NCI-H2029 treated with DMSO at 0.1 percent for 48 hours (cell line): ENCODE data around the gene NKD1.
"Not testable (repeated sequence)": the region's sequence is repeated elsewhere in the genome, so short reads cannot be mapped to it uniquely, and the experiment has no call there.

Experiments used
- DNase-seq: peaks from one replicate; lab custom pipeline; 2025; lab: John Stamatoyannopoulos, UW

The NKD1 gene

DNA sequence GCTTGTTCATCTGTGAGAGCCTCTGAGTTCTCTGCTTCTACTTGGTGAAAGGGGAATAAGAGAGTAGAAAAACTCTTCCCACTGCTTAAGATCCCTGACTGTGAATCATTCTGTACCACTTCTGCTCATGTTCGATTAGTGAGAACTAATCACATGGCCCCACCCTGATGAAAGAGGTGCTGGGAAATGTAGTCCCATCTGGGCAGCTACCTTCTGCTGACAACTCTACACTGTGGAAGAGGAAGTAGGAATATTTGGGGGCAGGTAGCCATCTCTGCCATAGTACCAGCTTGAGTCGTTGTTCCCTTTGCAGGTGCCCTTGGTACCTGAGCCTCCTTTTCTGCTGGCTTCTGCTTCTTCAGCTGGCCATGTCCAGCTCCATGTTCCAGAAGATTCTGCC is 29.9 kb downstream of the NKD1 start:
- no peak for DNase-seq

DNA sequence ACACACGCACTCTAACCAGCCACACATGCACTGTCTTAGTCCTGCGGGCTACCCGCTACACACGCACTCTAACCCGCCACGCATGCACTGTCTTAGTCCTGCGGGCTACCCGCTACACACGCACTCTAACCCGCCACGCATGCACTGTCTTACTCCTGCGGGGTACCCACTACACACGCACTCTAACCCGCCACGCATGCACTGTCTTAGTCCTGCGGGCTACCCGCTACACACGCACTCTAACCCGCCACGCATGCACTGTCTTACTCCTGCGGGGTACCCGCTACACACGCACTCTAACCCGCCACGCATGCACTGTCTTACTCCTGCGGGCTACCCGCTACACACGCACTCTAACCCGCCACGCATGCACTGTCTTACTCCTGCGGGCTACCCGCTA is 31.2 kb downstream of the NKD1 start:
- DNase-seq: not testable (repeated sequence)

DNA sequence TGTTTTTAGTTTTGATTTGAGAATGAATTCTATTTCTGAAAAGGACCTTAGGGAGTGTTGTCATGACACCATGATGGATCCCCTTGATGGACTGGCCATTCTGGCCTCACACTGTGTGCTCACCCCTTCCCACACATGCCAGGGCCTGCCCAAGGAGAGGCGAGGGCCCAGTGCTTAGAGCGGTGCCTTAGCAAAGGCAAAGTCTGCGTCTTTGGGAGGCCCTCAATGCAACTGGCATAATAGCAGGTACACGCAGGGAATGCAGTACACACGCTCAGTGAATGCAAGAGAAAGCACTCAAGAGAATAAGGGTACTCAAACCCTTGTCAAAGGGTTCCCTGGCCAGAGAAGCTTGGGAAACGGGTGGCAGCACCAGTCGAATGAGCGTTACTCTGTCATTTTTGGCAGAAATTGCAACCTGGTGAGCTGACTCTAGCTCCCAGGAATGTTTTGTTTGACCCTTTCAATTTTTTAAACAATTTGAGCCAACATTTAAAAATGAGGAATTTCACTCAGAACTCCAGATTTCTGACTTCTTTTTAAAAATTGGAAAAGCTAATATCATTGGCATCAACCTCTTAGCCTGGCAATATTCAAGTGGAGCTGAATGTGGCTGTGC is 32.1 kb downstream of the NKD1 start:
- no peak for DNase-seq

DNA sequence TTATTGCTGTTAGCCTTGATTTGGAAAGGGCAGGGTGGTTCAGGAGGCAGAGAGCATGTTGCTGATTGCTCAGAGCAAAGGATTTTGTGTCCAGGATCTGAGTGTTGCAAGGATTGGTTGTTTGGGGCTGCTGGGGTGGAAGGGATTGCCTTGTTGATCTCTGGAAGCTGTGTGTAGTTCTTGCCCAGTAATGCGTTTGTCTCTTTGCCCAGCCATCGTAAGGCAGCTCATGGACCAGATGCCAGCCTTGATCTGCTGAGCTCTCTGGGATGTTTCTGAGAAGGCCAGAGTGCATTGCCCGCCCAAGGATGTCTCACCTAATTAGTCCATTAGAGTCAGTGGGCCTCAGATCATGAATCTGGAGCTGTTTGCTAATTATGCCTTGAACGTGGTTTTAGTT is 33.6 kb downstream of the NKD1 start:
- DNase-seq: no peak

DNA sequence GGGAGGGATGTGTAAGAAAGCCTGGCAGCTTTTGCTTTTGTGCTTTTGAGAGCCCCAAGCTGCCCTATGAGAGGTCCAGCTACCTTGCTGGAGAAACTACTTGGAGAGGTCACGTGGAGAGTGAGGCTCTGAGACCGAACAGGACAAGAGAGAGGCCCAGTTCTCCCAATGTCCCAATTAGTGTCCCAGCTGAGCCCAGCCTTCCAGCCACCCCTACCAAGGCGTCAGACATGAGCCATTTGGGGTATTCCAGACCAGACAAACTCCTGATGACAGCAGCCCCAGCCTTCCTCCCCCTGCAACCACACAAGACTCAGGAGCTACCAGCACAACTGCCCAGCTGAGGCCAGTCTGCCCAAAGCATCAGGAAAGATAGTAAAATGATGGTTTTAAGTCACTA is 35.0 kb downstream of the NKD1 start:
- DNase-seq: no peak

DNA sequence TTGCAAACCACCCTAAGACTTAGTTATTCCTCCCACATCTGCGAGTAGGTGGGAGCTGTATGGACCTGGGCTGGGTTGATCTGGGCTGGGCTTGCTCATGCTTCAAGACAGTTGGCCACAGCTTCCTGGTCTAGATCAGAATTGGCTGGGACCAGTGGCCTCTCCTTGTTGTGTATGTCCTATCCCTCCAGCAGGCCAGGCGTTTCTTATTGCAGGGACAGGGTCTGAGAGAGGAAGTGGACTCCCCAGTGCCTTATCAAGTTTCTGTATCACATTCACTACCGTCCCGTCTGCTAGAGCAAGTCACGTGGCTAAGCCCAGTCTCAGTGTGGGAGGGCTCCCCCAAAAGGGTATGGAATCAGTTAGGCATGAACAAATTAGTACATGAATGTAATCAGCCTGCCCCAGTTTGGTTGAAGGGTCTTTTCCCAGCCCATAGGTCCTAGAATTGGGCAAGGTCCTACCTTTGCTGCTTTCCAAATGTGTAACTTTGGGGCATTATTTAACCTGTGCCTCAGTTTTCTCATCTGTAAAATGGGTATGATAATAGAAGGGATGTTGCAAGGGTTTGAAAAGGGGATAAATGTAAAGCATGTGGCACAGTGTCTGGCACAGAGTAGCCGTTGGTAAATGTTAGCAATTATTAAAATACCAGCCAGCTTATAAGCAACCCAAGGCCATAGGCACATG is 36.0 kb downstream of the NKD1 start:
- DNase-seq: no peak

DNA sequence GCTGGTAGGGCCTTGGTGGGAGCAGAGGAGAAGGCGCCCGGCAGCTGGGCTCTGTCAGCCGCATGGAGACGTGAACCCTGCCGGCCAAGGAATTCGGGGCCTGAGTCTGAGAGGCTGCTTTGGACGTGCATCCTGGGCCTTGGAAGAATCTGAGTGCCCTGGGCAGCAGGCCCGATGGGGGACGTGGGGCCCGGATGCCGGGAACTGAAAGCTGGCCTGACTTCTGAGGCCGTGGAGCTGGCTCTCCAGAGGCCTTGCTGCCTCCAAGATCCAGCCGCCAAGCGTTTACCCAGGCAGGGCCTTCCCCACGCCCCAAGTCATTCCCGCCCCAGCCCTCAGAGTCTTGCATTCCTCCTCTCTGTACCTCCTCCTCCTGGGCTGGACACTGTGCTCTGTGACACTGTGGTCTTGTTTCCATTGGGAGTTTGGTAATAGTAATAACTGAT is 37.2 kb downstream of the NKD1 start:
- DNase-seq: no peak

DNA sequence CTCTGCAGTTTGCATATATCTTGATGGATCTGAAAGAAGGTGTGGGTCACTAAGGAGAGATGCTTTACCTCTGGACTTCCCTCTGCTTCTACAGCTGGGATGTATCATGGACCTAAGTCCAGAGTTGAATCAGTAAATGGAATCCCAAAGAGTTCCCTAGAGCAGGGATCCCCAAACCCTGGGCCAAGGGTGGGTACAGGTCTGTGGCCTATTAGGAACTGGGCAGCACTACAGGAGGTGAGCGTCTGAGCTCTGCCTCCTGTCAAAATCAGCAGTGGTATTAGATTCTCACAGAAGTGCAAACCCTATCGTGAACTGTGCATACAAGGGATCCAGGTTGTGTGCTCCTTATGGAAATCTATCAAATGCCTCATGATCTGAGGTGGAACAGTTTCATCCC is 39.3 kb downstream of the NKD1 start:
- no peak for DNase-seq

DNA sequence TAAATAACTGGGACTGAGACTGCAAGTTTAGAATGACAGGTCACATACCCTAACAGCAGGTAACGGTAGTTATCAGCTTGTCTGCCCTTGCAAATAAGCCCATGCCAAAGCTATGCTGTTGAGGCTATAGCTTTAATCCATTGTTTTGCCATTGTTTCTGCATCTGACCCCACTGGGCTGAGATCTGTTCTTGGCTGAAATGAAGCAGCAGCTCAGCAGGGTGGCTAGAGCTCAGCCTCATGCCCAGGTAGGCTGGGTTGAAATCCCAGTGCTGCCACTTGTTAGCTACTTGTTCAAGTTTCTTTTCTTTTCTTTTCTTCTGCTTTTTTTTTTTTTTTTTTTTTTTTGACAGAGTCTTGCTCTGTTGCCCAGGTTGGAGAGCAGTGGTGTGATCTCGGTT is 40.1 kb downstream of the NKD1 start:
- DNase-seq: no peak

DNA sequence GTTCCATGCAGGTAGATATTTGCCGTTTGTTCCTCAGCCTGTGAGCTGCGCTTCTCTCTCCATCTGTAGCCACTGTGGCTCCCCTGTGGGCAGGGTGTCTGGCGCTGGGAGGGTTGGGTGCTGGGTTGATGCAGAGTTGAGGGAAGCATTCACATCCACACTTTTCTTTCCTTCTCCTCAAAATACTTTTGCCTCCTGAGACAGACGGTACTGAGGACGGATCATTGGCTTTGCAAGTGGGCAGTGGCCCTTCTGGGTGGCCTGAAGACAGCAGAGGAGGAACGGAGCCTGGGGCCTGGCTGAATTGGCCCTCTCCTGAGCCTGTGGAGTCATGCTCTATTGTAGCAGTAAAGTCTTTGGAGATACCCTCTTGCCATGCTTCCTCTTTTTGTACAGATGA is 43.0 kb downstream of the NKD1 start:
- DNase-seq: no peak

DNA sequence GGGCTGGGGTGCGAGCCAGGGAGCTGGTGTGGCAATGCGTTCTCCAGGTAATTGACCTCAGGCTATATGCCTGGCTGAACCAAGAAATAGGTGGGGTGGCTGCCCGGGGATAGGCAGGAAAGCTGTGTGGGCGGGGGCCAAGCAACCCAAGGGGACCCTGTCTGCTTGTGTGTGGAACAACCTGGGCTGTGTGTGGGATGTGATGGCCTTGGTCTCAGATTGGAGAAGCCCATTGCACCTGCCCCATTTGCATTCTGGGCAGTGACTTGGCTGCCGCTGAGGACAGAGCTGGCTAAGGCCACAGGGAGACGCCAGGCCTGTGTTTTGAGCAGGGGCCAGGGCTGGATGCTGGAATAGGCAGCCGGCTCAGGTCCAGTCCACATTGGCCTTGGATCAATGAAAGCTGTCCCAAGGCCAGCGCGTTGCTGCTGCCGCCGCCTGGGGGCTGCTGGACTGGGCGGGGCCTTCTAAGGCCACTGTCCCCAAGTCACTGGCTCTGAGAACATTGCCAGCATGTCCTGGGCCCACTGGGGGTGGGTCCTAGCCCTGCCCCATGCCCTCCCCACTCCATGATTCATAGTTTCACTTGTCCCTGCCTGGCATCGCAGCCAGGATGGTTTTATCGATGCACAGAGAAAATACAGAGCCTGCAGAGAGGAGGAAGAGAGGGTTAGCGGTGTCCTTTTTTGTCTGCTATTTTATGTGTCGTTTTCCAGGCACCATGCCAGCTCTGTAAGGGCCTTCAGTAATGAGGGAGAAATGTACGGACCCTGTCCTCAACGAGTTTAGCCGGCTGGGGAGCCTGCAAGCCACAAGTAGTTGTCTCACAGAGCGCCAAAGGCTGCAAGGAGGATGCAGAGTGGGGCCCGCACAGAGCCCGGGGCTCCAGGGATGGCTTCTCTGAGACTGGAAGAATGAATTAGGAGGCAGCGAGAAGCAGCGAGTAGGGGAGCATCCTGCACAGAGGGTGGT is 43.9 kb downstream of the NKD1 start:
- DNase-seq: peak; percentile 24

DNA sequence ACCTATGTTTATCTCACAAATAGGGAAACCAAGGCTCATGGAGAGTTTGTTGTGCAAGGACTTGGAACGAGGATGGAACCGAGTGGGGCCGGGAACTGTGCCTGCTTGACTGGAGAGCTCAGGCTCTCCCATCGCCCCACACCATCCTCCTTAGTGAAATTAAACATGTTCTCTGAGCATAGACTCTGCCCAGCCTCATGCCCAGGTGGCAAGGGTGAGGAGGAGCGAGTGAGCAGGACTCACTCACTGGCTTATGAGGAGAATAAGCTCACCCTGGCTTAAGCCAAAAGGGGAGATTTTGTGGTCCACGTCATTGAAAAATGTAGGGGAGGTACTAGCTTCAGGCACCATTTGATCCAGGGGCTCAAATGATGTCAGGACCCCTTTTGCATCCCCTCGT is 44.8 kb downstream of the NKD1 start:
- no peak for DNase-seq

DNA sequence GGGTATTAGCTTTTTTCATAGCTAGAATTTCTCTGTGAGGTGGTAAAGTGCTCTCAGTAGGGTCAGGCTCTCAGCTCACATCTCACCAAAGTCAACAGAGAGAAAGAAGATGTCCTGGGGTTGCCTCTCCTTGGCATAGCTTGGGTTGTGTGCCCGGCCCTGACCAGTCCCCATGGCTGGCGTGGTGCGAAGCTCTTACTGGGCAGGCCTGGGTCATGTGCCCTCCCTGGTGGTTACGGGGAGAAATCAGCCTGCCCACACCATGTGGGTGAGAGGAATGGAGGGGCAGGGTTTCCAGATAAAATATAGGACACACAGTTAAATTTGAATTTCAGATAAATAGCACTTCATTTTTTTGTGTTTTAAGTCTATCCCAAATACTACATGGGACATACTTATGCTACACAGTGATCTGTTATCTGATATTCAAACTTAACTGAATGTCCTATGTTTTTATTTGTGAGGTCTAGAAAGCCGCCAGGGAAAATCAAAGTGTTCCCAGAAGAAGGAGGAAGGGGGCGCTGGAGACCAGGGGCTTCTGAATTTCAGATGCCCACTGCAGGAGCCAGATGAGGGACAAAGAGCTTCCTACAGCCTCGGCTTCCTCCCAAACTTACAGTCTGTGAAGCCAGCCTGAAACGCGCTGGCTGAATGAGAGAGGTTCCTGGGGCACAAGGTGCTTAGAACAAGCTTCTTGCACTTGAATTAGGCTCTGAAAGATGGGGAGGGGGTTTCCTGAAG is 45.4 kb downstream of the NKD1 start:
- DNase-seq: no peak

DNA sequence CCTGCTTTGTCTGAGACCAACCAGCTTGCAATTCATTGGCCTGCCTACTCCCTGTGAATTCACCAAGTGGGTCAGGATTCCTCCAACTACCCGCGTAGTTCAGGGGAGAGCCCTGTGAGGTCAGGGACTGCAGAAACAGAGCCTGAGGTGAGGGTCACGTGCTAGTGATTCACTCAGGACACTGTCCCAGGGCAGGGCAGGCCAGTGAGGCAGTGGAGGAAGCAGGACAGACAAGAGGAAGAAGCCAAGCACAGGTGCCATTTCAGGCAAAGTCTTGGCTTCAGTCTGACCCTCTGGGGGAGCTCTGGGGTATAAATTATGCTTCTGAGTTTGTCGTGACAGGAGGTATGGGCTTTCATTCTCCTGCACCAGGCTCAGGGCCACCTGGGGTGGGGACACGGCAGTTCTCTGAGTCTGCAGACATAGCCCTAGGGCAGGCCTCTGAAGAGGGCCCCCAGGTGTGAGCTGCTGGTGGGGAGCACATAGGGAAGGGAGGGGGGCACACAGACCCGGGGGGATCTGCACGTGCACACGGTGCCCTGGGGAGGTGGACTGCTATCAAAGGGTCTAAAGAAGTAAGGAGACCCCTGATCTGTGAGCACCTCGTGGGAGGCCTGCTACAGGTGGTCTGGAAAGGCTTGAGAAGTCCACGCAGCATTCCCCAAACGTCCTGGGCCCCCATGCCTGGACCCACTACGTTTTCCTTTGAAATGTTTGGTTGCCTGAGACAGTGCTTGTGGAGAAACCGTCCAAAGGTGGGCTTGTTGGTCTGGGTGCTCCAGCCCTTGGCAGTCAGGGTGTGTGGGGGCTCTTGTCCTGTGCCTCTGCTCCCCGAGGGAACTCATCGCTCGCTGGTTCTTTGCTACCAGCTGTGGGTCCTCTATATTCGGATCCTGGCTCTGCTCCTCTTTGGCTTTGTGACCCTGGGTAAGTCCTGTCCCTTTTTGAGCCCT is 46.4 kb downstream of the NKD1 start:
- DNase-seq: no peak

DNA sequence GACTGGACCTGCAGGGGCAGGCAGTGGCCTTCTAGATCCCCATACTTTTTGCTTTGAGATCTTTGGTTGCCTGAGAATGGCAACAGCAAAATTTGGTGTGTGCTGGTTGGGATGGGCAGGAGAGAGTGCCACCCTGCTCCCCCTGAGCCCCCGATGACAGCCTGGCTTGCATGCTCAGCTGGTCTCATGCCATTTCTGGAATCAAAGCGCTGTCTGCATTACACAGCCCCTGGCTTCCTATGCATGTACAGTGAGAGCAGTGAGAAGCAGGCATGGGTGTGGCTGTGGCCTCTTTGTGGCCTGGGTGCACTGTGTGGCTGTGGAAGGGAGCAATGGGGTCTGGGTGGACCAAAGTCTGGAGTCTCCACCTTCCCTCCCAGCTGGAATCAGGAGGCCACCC is 47.7 kb downstream of the NKD1 start:
- DNase-seq: no peak

DNA sequence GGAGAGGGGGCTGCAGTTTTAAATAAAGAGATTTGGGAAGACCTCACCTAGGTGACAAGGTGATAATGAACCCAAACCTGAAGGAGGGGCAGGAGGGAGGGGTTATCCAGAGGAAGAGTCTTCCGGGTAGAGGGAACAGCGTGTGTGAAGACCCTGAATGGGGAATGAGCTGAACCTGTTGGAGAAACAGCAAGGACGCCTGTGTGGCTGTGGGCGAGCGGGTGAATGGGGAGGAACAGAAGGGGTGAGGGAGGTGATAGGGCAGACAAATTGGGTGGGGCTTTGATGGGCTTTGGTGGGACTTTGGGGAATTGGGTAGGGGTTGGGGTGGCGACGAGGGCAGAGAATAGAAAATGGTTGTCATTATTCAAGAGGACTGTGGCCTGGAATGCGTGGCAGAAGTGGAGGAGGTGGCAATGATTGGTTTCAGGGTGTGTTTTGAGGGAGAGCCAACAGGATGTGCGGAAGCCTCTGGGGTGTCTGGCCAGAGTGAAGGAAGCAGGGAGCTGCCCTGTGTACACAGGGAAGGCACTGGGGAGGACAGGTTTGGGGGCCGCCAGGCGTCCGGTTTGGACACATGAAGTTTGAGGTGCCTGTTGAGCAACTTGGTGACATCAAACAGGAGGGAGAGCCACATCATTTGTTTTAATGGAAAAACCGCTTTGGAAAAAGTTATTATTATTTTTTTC is 48.7 kb downstream of the NKD1 start:
- DNase-seq: no peak

DNA sequence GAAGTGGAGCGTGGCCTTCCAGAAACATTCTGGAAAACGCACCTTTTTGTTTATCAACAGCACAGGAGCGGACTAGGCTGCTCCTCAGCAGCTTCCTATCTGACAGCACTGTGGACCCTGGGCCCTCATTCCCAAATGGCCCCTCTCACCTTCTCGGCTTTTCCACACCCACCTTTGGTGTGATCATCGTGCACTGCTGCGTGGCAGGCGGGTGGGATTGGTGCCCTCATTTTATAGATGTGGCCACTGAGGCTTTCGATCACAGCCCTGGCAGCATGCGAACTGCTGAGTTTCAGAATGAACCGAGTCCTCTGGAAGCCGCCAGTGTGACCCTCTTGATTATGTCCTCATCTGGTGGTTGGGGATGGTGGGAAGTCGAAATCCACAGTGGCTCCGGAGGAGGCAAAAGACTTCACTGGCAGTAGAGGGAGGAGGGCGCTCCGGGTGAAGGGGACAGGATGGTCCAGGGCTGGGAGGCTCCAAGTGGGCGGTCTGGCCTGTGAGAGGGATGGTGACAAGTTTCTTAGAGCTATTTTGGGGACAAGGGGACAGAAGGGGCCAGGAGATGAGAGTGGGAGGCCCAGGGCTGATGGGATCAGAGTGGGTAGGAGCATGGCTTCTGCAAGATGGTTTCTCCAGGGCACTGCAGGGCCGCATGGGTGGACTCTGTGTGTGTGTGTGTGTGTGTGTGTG is 49.5 kb downstream of the NKD1 start:
- no peak for DNase-seq

DNA sequence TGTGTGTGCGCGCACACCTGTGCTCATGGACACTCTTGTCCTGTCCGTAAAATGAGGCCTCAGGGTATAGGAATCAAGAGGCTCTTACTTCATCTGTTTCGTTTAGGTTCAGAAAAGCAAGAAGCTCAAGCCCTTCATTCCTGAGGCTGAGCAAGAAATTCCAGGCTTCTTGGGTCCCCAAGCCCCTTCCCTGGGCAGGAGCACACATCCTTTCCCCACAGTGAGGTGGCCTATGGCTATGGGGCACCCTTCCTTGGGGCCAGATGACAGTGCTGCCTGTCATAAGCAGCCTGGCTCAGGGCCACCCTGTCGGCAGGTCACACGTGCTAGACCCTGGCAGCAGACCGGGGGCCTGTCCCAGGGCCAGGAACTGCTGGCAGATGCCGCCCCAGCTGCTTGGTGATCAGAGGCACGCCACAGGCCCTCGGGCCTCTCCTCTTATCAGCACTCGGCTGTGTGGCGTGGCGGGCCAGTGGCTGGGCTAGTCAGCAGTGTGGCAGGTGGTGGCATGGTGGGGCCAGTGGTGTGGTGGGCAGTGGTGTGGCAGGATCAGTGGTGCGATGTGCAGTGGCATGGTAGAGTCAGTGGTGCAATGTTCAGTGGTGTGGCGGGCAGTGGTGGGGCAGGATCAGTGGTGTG is 50.2 kb downstream of the NKD1 start:
- no peak for DNase-seq

DNA sequence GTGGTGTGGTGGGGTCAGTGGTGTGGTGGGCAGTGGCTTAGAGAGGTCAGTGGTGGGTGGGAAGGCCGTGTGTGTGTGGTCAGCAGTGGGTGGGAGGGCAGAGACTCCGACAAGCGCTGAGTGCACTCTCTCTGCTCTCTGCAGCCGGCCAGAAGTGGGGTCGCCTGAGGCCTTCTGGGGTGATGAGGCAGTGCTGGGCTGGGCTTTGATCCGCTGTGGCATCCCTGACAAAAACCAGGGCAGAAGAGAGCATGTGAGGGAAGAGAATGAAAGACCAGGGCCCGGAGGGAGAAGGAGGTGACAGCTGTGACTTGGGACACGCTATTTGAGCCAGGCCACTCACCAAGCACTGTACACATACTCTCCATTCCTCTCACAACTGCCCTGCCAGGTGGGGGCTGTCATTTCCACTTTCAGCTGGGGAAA is 50.8 kb downstream of the NKD1 start:
- no peak for DNase-seq
